Breast epithelium (tissue), 3 donors: ENCODE measurements around the gene ROBO2.

ENCODE experiments used
- CTCF ChIP-seq, 3 donors: fragments of 450-650 bp; IDR thresholded peaks; one replicate each; pipeline ENCODE4 v1.5.1; 2016 to 2017; ENCODE audit warnings: antibody characterized with exemption in 3 of 3, mild to moderate bottlenecking in 3 of 3, moderate library complexity in 3 of 3
- POLR2A ChIP-seq: fragments of 450-650 bp; IDR thresholded peaks from one replicate; pipeline ENCODE4 v1.6.1; 2016; ENCODE audit warnings: antibody characterized with exemption, mild to moderate bottlenecking, moderate library complexity
- POLR2AphosphoS5 ChIP-seq, 3 donors: sonication (generic); formaldehyde crosslinking; IDR thresholded peaks; one replicate each; pipeline ENCODE4 v1.6.1; 2017; ENCODE audit warnings: antibody characterized with exemption in 3 of 3

- no peak for TF ChIP-seq CTCF (IDR thresholded peaks at IDR 0.05)
- no peak for TF ChIP-seq POLR2AphosphoS5 (IDR thresholded peaks at IDR 0.05)
- no peak for TF ChIP-seq POLR2A
These were observed 1.2 kb downstream of the ROBO2 start for GRCh38 chr3:77040926-77041722.
